ENCODE data around the gene ERBB4.

DNA sequence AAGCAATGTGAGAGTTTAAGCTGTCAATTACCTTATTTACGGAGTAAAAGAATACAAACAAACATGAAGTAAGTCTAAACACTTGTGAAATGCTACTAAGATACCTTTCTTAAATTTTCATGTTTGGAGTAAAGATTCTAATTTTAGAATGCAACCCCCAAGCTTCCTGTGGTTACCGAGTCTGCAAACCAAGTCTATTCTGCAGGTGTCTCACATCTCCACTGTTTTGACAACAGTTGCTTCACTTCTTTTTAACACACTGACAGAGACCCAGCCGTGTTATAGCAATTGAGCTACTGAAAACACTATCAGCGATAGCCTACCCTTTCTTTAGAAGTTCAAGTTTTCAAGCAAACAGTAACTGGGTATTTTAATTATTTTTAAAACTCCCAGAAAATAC is 608.3 kb downstream of the ERBB4 start:
- TF ChIP-seq, protein P1, sequence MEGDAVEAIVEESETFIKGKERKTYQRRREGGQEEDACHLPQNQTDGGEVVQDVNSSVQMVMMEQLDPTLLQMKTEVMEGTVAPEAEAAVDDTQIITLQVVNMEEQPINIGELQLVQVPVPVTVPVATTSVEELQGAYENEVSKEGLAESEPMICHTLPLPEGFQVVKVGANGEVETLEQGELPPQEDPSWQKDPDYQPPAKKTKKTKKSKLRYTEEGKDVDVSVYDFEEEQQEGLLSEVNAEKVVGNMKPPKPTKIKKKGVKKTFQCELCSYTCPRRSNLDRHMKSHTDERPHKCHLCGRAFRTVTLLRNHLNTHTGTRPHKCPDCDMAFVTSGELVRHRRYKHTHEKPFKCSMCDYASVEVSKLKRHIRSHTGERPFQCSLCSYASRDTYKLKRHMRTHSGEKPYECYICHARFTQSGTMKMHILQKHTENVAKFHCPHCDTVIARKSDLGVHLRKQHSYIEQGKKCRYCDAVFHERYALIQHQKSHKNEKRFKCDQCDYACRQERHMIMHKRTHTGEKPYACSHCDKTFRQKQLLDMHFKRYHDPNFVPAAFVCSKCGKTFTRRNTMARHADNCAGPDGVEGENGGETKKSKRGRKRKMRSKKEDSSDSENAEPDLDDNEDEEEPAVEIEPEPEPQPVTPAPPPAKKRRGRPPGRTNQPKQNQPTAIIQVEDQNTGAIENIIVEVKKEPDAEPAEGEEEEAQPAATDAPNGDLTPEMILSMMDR (IDR thresholded peaks at IDR 0.05 in 4 of 5, conservative IDR thresholded peaks at IDR 0.05 in 1 of 5) = no peak
- TF ChIP-seq POLR2A (IDR thresholded peaks at IDR 0.05) = no peak

Measured in gastrocnemius medialis (tissue), 4 donors.